GM03348 (cell line): ENCODE data around the gene KLC3.

Source experiments
- DNase-seq: peaks from one replicate; pipeline ENCODE4 v3.0.0; 2012; ENCODE audit warnings: low spot score

KLC3 gene

DNA sequence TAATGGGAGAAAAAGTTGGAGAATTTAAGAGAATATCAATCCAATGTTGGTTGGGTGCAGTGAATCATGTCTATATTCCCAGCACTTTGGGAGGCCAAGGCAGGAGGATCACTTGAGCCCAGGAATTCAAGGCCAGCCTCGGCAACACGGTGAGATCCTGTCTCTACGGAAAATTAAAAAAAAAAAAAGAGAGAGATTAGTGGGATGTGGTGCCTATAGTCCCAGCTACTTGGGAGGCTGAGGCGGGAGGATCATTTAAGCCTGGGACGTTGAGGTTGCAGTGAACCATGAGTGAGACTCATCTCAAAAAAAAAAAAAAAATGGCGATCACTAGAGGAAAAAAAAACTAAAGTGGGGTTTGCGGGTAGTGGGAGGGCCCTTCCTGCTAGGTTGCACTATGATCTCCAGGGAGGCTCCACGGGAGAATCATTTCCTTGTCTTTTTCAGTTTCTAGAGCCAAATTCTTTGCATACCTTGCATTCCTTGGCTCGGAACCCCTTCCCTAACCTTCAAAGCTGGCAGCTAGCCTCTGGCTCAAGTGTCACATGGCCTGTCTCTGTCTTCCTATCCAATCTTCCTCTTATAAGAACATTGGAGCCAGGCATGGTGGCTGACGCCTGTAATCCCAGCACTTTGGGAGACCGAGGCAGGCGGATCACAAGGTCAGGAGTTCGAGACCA is 35.6 kb downstream of the KLC3 start:
- DNase-seq: peak; percentile 91

GRCh38 chr19:45380107-45380506 is 39.6 kb downstream of the KLC3 start:
- no peak for DNase-seq

DNA sequence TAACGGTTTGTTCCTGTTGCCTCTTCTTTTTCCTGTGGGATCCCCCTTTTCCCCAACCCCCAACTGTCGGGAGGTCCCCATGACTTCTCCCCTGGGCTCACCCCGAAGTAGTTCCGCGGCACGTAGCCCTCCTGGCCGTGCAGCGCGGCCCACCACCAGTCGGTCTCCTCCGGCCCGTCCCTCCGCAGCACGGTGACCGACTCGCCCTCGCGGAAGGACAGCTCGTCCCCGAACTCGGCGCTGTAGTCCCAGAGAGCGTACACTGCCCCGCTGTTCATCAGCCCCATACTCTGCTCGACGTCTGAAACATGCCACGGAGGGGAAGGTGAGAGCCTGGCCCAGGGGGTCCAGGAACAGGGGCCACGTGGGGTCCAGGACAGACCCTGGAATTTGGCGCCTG is 41.9 kb downstream of the KLC3 start:
- no peak for DNase-seq

- no peak for DNase-seq
Observed at GRCh38 chr19:45385392-45386221, 45.1 kb downstream of the KLC3 start.

GRCh38 chr19:45391346-45391745 is 50.8 kb downstream of the KLC3 start:
- DNase-seq: no peak

GRCh38 chr19:45391871-45392665 is 51.5 kb downstream of the KLC3 start:
- no peak for DNase-seq

DNA sequence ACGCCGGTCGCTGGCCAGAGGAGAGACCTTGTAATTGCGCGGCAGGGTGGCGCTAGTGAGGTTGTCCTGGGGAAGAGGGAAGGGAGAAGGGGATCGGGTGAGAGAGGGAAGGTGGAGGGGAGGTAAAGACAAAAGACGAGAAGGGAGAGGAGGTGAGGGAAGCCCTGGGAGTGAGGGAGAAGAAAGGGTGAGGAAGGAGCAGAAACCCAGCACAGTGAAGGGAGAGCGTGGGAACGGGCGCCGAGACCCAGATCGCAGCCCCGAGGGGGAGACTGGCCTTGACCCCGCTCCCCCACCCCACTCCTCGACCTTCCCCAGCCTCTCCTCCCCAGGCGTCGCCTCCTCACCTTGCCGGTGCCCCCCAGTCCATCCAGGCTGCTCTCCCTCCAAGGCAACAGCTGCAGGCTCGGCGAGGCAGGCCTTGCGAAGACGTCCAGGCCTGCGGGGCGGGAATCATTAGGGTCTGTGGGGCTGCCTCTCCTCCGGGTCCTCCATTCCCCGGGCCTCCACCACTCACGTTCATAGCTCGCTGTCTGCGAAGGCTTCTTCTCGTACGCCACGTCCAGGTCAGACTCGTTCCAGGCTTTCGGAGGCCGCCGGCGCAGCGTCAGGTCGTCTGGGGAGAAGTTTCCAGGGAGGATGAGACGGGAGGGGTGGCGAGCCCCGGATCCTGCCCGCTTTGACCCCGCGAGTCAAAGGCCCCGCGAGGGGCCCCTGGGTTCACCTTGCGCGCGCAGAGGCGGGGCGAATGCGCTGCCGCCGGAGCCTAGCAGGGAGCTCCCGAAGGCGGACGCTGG is 55.5 kb downstream of the KLC3 start:
- no peak for DNase-seq

DNA sequence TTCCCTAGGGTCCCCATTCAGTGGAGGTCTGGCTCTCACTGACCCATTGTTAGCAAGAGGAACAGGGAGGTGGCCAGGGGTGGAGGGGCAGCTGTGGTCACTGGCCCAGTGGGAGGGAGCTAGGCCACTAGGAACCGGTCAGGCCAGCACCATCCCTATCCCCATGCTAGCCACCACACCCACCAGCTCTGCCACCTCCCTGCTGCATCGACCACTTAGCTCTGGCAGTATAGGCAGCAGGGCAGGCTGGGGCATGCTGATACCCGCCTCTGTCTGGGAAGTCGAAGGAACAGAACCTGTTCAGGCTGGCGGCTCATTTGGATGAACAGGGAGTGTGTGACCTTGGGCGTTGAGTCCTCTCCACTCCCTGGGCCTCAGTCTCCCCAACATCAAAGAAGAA is 59.6 kb downstream of the KLC3 start:
- DNase-seq: no peak
